Endometrium (tissue), 2 donors: ENCODE results near the gene TEPSIN.

Experiments
- FAIRE-seq: peaks from 2 replicates; lab custom pipeline; 2012; peaks lifted over from hg19 to GRCh38; lab: Jason Lieb, UNC
- donor health status: control.
- donor health status: control.

Gene TEPSIN

DNA sequence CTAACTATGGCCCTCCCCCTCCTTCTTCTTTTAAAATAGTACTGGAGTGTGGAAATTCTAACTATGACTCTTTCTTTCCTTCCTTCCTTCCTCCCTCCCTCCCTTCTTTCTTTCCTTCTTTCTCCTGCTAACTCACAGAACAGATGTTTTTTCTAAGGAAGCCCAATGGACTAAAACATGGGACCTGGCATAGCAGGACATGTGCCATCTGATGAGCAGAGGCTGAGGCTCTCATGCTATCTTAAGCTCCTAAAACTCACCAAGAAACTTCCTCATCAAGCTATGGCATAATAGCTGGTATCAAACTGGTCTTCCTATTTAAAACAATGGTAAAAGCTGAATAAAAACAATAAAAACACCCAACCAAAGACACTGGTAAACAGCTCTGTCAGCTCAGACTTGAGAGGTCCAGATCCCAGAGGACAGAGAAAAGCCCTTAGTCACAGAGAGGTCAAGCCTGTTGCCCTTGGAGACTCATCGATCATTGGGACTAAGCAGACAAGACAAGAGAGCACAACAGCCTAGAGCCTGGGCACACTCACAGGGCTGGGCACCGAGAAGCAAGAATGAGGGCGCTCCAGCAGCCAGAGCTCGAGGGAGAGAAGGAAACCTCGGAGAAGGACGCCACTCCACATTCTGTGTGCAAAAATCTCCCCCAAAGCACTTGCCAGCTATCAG lies 28.7 kb upstream of the TEPSIN start:
- FAIRE-seq = no peak

DNA sequence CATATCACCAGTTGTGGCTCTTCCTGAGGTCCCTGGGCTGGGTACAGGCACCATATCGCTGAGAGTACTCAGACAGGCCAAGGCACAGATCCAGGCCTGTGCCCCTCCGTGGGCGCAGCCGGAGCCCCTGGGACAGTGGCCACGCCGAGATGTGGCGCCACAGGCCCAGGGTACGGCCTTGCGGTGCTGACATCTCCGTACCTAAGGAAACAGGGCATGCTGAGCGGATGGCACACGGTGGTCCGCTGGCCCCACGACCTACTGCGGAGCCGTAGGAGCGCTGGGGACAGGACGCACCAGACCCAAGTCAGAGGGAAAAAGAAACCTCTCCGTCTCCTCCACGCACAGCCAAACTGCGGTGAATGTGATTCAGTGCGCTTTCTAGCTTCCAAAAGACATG lies 26.7 kb upstream of the TEPSIN start:
- FAIRE-seq = no peak

DNA sequence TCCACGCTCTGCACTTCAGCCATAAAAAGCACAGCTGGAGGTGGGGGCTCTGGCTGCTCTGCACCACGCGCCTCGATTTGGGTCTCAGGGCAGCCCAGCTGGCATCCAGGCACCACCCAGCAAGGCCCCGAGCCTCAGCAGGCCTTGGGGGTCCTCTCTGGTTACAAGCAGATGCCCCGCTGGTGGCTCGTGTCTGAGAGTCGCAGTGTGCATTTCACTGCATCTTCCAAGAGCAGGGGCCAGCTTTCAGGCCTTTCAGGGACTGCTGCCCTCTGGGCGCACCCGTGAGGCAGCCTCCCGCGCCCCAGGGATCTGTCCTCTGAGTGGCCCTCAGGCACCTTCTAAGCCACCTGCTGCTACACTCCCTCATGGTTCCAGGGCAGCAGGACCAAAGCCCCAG lies 25.8 kb upstream of the TEPSIN start:
- FAIRE-seq = no peak

DNA sequence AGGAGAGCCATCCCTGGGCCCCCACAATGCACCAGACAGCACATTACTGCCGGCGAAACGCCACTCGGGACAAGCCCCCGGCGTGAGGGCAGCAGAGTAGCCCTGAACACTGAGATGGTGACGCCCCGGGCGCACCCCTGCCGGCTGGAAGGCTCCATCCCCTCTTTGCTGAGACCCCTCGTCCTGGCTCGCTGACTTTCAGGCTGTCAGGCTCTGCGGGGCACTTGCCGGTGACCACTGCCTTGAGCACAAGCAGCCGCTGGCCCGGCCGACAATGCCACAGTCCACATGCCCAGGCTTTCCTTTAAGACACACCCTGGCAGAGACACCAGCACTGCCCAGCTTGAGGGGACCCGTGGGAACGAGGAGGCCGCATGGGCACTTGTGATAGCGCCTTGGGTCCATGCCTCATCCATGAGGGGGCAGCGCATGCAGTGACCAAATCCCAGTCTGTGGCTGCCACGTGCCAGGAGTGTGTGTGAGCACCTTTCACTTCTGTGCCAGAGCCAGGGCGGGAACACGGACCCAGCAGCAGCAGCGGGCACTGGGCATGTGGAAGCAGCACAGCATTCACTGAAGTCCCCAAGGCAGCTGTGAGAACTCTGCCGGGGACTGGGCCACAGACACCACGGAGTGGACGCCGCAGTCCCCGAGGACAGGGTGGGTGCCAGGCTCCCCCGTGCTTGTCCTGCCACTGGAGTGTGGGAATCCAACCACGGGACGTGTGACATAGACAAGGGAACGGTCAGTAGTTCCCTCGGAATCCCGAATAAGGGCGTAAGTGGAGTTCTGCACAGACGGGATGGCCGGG lies 24.7 kb upstream of the TEPSIN start:
- FAIRE-seq = no peak

DNA sequence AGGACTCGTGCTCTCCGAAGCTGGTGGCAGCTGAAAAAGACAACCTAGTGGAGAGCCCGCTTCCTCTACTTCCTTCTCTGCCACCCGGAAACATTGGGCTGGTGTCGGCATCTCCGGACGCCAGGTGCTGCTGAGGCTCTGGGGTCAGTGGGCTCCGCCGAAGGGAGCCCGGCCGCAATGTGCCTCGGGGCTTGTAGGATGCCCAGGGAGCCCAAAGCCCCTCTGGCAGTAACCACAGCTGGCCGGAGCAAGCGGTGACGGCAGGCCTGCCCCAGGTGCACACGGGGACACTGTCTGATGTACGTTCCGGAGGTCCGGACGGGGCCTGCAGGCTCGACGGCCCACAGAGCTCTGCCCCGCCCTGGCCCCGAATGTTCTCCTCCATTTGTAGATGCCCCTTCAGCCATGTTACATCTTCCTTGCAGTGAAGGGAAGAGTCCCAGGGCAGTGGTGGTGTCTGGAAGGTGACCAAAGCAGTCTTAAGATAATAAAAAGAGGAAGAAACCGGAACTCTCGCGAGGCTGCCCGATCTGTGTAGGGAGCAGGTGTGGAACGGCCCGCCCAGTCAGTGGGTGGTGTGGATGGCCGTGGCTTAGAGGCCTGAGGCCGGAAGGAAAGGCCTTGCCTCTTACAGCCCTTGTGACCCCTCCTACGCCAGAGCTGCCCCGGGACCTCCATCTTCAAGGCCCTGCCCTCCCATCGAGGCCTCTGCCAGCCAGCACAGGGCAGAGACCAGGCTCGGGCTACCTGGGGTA lies 22.9 kb upstream of the TEPSIN start:
- FAIRE-seq = no peak

DNA sequence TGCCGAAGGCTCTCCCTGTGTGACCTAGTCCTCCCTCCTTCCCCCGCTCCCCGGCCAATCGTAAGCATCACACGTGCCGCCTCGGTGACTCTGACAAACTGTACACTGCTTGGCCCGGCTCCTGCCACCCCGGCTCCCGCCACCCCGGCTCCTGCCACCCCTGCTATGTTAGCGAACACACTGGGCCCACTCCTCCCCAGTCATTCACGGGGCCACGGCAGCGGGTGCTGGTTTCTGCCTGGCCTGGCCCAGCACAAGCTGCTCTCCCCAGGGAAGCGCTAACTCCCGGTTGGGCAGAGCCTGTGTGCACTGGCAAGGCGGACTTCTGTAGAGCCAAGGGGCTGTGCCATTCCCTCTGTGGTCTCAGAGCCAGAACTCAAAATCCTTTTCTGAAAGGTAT lies 22.2 kb upstream of the TEPSIN start:
- no peak for FAIRE-seq

DNA sequence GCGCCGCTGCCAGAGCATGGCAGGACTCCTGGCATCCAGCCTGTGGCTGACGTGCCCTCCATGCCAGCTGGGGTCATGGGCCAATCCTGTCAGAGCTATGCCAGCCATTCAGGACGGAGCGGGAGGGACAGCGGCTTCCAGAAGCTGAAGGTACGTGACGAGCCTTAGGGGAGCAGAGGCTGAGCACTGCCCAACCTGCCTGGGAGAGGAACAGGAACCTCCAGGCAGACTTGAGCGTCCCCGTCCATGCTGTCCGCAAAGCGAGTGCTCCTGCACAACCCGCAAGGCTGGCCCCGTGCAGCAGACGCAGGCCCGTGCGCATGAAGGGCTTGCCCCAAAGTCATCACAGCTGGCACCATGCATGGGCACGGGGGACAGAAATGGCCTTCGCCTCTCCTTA lies 21.8 kb upstream of the TEPSIN start:
- FAIRE-seq = no peak

DNA sequence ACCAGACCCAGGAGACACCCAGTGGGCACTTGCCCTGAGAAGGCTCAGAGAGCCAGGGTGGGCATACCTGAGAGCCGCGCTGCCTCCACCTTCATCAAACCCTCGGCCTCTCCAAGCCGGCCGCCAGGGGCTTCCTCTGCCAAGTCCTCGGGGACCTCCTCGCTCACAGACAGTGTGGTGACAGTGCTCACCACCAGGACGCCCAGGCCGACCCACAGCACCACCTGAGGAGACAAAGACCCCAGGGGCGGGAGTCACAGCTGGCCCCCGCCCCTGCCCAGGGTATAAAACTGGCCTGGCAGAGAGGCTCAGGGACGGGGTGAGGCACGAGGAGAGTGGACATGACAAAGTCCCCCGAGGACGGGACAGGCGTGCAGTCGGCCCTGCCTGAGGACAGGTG lies 21.3 kb upstream of the TEPSIN start:
- FAIRE-seq = no peak

DNA sequence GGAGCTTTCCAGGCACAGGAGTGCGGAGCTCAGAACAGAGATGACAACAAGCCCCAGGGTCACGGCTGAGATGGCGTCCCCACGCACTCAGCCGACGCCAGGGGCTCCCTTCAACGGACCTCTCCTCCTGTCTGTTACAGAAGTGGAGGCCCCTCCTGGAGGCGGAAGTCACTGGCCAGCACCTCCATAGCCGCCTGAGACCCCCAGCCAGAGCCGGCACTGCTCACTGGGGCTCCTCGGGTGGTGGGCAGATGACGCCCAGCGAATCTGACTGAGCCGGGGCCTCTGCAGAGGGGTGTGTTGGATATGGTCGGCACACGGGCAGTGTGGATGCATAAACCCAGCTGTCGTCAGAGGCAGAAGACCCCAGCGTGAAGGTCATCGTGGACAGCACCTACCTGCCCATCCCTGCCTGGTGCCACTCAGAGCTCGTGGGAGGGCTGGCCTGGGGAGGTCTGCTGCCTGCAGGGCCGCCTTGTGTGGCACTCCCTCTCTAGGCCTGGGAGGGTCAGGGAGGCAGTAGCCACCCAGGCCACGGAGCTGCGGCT lies 20.3 kb upstream of the TEPSIN start:
- no peak for FAIRE-seq

DNA sequence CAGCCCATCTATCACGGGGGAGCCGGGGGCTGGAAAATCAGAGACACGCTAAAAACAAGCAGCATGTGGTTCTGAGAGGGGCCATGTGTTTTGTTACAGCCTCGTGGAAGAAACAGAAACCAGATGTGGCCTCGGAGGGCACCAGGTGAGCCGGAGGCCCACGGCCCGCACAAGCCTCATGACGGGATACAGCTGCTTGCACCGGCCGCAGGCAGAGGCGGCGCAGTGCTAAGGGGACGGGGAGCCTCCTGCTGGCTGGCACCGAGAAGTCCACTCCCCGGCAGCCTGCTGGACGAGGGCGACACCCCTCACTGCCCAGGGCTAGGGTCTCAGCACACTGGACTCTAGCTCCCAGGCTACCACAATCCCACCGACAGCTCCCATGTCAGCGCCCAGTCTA lies 19.4 kb upstream of the TEPSIN start:
- FAIRE-seq = no peak

DNA sequence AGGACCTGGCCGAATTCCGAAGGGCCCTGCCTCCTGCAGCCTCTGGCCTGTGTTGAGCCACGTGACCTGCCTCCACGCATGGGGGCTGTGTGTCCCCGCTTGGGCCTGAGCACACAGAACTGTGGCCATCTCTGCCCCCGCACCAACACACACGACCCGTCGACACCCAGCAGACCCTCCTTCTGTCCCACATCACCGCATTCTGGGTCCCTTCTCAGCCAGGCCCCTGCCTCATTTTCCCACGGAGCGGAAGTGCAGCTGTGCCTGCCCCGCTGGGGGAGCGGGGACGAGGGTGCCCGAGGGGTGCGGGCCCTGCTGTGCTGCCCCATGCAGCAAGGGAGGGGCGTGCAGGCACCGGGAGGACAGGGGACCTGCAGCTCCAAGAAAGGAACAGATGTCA lies 18.7 kb upstream of the TEPSIN start:
- no peak for FAIRE-seq

DNA sequence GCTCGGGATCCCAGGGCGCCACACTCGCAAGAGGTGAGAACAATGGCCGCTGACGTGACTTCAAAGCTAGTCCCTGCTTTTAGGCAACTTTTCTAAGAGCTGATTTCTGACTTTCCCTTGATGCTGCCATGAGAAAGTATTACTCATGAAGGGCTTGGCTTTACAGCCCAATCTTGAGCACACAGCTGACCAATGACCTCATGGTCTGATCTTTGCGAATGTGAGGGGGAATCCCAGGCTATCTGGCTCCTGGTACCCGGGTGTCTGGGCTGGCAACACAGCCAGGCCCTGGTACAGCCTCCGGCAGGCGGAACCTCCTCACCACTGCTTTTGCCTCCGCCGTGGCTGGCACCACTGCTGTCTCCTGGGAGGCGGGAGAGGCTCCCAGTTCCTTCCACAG lies 17.8 kb upstream of the TEPSIN start:
- no peak for FAIRE-seq

DNA sequence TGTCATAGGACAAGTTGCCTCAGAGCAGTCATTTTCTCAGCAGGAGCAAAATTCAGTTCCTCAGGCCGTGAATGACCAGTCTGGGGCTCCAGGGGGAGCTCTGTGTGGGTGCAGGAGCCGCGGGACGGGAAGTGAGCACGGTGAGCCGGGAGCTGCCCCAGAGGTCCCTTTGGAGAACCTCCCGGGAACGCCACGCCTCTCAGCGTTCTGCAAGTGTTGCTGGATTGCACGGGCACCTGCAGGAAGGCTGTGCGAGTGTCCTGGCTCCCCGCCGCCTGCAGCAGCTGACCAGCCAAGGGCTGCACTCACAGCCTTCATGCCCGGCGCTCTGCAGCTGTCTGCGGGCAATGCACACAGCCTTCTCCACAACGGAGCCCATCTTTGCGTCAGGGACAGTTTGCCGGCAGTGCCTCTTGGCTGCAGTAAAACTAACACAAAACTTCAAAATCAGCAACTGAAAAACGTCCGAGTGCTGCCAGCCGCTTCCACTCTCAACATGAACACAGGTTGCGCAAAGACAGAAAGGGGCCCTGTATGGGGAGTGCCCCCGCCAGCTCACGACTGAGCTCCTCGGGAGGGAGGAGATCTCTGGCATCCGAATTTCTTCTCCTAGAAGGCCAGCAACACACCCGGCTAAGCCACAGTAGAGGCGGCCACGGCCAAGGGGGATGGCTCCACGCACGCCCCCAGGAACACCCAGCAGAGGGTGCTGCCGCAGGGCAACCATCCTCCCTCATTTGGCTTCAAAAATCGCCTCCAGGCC lies 16.3 kb upstream of the TEPSIN start:
- FAIRE-seq = no peak

DNA sequence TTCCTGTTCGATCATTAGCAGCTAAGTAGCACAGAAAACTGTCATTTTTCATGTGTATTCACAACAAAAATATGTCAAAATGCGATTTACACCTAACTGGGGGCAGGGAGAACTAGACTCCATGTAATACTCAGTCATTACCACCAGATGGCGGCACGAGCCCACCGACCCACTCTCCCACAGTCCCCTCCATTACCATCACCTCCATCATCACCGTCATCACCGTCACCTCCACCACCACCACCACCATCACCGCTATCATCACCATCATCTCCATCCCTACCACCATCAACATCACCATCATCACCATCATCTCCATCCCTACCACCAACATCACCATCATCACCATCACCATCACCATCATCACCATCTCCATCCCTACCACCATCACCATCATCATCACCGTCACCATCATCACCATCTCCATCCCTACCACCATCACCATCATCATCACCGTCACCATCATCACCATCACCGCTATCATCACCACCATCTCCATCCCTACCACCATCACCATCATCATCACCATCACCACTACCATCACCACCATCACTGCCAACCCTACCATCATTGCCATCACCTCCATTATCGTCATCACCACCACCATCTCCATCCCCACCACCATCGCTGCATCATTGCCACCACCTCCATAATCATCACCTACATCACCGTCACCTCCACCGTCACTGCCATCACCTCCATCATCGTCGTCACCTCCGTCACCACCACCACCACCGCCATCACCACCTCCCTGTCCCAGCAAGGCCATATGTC lies 14.7 kb upstream of the TEPSIN start:
- FAIRE-seq = no peak

DNA sequence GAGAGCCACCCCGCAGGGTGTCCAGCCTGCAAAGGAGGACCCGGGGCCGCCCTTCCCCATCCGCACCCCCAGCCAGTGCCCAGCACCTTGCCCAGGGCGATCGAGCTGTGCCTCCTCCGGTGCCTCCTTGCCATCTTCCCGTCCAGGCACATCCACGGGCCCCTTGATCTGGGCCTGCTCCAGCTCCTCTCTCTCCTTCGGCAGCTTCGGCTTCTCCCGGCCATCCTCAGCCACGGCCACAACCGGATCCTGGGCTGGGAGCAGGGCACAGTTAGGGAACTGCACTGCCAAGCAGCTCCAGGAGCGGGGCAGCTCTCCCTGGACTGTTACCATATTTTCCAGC lies 14.1 kb upstream of the TEPSIN start:
- no peak for FAIRE-seq

DNA sequence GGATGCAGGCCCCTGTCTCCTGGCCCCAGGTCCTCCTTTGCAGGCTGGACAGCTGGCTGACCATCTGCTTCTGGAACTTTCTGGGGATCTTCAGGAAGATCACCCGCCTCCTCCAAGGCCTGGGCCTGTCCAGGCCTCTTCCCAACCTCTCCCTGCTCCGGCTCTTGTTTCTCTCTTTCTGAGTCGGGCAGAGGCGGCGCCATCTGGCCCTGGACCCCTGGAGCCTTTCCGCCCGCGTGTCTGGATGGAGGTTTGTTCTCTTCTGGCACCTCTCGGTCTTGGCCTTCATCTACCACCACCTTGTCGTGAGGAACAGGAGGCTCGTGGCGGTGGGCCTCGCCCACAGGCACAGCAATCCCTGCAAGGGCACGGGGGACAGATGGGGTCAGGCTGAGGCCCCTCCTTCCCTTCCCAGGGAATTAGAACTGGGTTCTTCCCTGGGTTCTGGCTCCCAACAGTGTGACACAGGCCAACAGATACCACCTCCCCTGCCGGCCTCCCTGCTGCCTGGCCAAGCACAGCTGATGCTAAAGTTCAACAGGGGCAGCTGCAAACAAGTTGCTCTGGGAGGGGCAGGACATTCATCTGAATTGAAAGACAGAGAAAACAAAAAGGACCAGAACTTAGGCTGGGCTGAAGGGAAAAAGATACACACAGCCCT lies 13.6 kb upstream of the TEPSIN start:
- no peak for FAIRE-seq

DNA sequence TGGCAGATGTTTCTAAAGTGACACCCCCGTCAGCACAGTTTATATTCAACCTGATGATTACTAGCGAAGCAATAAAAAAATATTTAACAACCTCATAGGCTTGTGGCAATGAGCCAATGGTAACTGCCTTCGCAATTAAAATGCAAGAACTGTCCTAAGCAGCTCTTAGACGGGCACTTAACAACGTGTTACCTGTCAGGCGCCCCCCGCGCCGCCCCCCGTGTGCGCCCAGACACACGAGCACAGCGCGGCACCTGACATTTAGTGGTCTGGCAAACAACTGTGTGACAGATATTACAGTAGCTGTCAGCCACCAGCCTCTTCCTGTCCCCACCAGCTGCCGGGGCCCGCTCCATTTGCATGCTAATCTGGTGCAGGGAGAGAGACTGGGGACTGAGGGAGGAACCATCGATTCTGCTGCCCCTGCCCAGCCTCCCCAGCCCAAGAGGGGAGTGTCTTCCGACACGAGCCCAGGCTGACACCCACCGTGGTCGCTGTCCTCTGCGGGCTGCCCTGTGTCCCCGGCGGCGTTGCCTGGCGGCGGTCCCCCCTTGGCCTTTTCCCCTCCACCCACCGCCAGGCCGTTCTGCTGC lies 12.9 kb upstream of the TEPSIN start:
- no peak for FAIRE-seq

DNA sequence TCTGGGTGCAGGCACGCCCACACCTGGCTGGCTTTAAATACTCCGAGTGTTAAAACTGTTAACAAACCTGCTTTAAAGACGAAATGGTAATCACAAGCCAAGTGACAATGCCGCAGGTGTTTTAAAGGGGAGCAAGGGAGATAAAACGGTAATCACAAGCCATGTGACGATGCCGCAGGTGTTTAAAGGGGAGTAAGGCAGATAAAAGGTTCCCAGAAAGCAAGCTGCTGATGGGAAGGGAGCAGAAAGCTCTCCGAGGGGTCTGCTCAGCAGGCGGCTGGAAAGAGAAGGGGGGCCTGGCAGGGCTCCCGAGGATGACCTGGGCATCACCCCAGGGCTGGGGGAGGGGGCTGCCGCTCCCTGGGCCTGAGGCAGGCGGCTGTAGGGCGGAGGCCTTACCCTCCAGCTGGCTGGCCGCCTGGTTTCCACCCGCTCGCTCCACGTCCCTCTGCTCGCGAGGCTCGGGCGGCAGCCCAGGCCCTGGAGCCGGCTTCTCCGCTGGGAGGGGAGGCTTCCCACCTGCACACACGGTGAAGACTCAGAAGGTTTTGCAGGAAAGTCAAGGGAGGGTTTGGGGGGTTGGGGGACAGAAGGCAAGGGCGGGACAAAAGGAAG lies 12.3 kb upstream of the TEPSIN start:
- FAIRE-seq = no peak

DNA sequence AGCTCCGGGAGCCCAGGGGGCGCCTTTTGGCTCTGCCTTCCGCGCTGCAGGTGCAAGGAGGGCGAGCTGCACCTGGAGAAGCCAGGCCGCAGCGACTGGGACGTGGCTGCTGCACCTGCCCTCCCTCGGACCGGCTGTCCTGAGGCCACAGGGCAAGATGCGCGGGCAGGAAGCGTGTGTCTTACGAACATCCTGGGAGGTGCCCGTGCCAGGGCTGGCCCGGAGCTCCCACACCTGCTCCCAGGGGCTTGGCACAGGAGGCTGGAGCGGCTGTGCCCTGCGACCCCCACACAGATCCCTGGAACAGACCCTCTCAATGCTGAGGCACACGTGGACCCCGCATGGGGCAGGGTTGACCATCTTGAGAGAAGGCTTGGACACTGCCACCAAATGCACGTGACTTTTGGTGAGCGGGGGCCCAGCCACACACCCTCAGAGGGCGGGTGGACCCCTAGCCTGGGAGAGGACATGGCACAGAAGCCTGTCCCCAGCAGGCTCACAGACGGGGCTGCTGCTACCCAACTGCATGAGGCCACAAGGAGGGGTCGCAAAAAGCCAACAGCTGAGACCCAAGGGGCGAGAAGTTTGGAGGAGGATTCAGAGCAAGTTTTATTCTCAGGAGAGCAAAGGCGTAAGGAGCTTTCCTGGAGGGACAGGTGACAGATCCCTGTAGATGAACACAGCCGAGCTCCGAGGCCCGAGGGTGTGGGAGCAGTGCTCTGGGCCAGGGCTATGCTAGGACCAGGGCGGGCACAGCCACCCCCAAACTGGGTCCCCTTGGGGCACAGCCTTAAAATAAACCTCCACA lies 11.6 kb upstream of the TEPSIN start:
- no peak for FAIRE-seq
